Prostate gland (tissue), 2 donors: ENCODE measurements around the gene SAAL1.

Experiments
- POLR2A ChIP-seq: fragments of 450-650 bp; IDR thresholded peaks from one replicate; pipeline ENCODE4 v1.6.1; 2016; ENCODE audit warnings: antibody characterized with exemption, mild to moderate bottlenecking
- POLR2AphosphoS5 ChIP-seq: sonication (generic); formaldehyde crosslinking; IDR thresholded peaks from one replicate; pipeline ENCODE4 v1.6.1; 2017; ENCODE audit warnings: antibody characterized with exemption
- TF ChIP-seq, protein P1 (sequence below), 4 experiments: fragments of 200-600 bp in 2 of 4; fragments of 450-650 bp in 2 of 4; sonication (generic) in 2 of 4; IDR thresholded peaks; 1 replicate in 3 of 4; 2 replicates in 1 of 4; pipeline ENCODE4 v1.5.1; 2016 to 2019; ENCODE audit warnings: antibody characterized with exemption in 4 of 4, mild to moderate bottlenecking in 2 of 4, moderate library complexity in 2 of 4

DNA sequence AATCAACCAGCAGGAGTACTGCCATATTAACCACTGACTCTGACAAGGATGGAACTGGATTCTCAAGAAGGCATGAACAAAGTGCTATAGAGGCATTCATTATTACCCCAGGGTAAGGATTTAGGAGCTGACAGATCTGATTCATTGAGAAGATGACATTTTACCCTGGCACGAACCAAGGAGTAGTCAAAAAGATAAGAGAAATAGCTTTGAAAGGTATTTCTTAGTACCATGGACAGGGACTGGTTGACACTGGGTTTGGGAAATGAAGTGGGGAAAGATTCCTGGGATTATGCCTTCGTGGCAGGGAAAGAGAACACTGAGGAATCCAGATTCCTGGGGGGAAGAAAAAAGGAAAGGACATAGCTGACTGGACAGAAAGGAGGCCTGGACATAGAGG, 5.1 kb upstream of the SAAL1 start:
- TF ChIP-seq, protein P1, sequence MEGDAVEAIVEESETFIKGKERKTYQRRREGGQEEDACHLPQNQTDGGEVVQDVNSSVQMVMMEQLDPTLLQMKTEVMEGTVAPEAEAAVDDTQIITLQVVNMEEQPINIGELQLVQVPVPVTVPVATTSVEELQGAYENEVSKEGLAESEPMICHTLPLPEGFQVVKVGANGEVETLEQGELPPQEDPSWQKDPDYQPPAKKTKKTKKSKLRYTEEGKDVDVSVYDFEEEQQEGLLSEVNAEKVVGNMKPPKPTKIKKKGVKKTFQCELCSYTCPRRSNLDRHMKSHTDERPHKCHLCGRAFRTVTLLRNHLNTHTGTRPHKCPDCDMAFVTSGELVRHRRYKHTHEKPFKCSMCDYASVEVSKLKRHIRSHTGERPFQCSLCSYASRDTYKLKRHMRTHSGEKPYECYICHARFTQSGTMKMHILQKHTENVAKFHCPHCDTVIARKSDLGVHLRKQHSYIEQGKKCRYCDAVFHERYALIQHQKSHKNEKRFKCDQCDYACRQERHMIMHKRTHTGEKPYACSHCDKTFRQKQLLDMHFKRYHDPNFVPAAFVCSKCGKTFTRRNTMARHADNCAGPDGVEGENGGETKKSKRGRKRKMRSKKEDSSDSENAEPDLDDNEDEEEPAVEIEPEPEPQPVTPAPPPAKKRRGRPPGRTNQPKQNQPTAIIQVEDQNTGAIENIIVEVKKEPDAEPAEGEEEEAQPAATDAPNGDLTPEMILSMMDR (IDR thresholded peaks at IDR 0.05) = no peak
- no peak for TF ChIP-seq POLR2AphosphoS5
- TF ChIP-seq POLR2A = no peak
